HG02943 (cell line): ENCODE data around the gene CDK11A.
"Not testable (repeated sequence)": the region's sequence is repeated elsewhere in the genome, so short reads cannot be mapped to it uniquely, and the experiment has no call there.

ENCODE experiments used
- ATAC-seq: cut with Tn5 transposase; IDR thresholded peaks from one replicate; pipeline ENCODE4 v1.9.1; 2021; ENCODE audit warnings: mild to moderate bottlenecking, low read depth, moderate library complexity; ENCODE audit not compliant: unreplicated experiment

CDK11A gene

GRCh38 chr1:1689526-1689925 is 34.6 kb downstream of the CDK11A start:
- not testable (repeated sequence) for ATAC-seq

GRCh38 chr1:1687846-1688245 is 36.3 kb downstream of the CDK11A start:
- no peak for ATAC-seq

- no peak for ATAC-seq
Observed at GRCh38 chr1:1684031-1684681, 40.0 kb downstream of the CDK11A start.

- no peak for ATAC-seq
Observed at GRCh38 chr1:1683104-1683905, 40.9 kb downstream of the CDK11A start.

DNA sequence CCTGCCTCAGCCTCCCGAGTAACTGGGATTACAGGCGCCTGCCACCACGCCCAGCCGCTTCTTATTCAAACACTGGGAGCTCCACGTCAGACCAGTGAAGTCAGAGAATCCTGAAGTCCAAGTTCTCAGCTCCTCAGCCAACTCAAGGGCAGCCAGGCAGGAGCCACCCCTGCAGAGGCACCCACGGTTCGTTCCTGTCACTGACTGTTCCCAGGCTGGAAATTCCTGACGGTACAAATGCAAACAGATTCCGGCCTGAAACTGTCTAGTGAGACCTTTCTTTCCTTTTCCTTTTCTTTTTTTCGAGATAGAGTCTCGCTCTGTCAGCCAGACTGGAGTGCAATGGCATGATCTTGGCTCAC is 43.3 kb downstream of the CDK11A start:
- no peak for ATAC-seq

GRCh38 chr1:1680031-1680911 is 43.9 kb downstream of the CDK11A start:
- ATAC-seq: no peak

DNA sequence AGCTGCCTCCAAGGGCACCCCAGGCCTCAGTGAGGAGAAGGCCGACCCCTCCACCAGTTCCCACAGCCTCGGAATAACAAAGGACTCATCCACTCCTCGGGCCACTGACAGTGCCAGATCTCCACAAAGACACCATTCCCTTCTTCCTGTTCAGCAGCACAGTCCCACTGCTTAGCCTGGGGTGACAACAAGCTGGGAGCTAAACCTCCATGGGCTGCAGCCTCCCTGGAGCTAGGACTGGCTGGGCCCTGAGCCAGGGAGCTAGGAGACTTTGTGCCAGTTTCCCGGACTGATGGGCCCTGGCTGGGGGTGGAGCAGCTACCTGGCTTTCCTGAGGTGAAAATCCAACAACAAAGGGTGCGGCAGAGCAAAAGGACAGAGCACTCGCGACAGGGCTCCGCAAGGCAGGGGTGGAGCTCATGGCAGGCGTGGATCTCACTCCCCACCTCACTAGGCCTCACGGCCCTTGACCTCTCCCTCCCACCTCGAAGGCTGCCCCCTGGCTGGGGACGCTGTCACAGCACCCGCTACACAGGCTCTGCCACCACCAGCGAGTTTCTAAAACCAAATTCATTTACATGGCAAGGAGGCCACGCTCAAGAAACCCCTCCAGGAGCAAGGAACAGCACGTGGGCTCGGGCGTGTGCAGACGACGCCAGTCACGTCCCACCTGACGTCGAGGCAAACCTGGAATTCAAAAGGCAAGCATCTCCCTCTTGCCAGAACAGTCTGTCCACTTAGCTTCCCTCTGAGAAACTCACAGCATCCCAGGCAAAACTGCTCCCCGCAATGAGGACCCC is 45.4 kb downstream of the CDK11A start:
- peak; percentile 4 for ATAC-seq

DNA sequence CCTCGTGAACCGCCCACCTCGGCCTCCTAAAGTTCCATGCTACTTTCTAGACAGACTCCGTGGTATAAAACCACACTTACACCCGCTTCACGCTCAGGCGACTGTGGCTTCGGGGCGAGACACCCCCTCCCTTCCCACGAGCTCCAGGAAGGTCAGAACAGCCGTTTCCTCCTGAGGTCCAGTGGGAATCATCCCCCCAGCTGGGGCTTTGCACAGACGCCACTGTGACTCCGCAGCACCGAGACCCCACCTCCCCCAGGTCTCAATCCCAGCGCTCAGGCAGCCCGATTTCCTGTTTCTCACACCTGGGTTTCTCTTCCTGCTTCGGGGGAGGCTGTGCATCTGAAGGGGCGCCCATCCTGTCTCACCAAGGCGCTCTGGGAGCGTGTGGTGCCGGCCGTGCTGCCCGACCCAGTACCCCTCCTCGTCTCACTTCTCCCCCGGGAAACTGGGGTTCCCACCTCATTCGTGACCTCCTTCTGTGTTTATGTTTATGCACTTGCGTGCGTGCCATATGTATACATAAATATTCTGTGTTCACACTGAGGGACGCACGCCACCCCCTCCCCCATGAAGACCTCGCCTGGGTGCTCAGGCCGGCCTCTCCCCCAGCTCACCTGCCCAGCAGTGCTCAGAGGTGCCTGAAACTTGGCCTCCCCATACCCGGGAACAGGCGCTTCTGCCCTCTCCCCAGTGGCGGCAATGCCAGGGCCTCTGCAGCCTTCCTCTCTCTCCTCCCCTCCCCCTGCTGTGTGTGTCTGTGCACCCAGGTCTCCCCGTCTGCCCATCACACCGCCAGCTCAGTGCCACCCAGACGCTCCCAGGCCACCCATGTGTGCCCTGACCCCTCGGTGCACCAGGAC is 46.2 kb downstream of the CDK11A start:
- ATAC-seq: peak; percentile 74

DNA sequence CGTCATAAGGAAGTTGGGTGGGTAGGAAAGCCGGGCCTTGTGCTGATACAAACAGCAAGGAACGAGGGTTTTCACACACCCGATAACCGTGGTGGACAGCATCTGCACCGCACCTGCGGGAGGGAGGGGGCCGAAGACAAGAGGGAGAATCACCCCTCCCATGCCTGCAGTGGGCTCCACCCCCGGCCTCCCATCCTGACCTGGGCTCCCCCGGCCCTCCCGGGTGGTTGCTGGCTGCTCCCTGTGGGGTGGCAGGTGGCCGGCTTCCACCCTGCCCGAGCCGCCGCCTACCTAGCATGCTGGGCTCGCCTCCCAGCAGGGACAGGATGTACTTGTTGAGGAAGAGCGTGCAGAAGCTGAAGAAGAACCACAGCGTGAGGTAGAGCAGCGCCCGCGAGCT is 48.1 kb downstream of the CDK11A start:
- ATAC-seq: not testable (repeated sequence)

DNA sequence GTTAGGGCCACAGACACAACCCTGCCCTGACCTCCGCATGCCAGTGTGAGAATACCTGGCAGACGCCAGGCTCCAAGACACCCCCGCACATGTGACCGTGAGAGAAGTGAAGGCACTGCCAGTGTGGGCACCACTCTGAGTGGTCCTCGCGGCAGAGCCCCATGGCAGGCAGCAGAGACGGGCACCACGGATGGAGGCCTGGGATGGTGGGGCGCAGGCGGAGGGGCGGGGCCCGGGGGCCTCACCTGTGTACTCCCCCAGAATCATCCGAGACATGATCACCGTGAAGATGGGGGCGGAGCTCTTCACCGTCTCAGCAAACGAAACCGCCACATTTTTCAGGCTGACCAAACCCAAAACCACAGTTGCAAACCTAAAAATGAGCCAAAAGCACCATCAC is 48.9 kb downstream of the CDK11A start:
- ATAC-seq: not testable (repeated sequence)

GRCh38 chr1:1674806-1675205 is 49.4 kb downstream of the CDK11A start:
- ATAC-seq: not testable (repeated sequence)

DNA sequence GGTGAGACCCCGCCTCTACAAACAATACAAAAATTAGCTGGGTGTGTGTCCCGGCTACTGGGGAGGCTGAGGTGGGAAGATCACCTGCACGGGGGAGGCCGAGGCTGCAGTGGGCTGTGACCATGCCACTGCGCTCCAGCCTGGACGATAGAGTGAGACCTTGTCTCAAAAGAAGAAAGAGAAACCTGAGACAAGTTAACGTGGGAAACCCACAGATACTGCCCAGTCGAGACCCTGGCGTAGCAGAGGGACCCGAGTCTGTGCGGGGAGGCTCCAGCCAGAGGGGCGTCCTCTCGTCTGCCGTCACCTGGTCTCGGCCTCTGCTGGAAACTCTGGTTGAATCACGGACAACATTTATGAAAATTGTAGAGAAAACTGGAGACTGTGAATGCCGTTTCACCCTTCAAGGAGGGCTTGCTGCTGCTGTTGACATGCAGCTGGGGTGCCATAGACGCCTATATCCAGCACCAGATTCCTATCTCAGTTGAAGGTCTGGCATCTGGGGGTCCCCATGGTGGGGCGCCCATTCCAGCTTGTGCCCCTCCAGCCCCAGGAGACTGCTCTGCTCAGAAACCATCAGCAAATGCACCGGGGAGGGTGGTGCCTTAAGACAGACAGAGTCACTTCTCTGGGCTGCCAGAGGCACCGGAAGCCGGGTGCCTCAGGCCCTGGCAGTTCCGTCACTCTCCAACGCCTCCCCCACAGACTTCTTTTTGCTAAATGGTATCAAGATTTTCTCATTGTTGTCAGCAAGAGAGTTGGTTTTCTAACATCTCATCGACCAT is 51.8 kb downstream of the CDK11A start:
- ATAC-seq: no peak

GRCh38 chr1:1671365-1672119 is 52.6 kb downstream of the CDK11A start:
- ATAC-seq: no peak

- no peak for ATAC-seq
Observed at GRCh38 chr1:1670866-1671265, 53.3 kb downstream of the CDK11A start.

DNA sequence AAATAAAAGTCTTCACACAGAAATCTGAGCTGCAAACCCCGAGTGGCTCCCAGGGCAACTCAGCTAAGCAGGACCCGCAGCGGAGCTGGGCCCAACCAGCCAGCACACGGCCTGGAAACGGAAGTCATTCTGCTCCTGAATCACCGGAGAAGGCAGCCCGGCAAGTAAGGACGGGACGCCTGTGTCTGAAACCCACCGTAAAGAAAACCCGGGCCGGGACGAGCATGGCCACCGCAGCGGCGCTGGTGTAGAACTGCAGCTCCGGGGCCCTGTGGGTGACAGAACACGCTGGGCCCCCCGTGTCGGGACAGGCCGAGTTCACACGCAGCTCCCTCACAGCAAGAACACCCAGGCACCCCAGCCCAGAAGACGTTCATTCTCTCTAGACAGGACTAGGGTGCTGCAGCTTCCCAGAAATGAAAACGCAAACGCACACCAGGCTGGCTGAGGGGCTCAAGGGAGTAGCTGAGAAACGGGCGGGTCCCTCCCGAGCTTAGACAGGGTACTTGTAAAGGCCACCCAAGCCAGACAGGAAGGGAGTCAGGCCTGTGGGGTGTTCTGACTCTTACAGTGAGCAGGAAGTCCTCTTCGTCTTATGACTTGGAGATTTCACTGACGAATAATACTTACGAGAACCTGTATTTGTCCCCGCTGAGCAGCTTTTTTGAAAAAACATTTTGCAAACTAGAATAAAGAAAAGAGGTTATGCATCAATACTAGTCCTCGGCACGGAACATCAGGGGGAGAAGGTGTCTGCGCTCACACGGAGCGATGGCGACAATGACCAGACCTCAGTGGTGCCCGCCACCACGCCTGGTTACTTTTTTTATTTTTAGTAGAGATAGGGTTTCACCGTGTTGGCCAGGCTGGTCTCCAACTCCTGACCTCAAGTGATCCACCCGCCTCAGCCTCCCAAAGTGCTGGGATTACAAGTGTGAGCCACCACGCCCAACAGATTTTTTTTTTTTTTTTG is 54.4 kb downstream of the CDK11A start:
- ATAC-seq: no peak

- no peak for ATAC-seq
Observed at GRCh38 chr1:1666526-1666925, 57.6 kb downstream of the CDK11A start.

- no peak for ATAC-seq
Observed at GRCh38 chr1:1665815-1666251, 58.3 kb downstream of the CDK11A start.
